HEK293 (cell line): ENCODE measurements around the gene CCDC201.

Source experiments
- CTCF ChIA-PET: fragments of 350-600 bp; formaldehyde crosslinking; extraction: SDS; loops from one replicate; lab custom pipeline; 2021; ENCODE audit warnings: antibody characterized with exemption; lab: Yijun Ruan, JAX
- POLR2A ChIA-PET: fragments of 300-600 bp; formaldehyde crosslinking; extraction: SDS; loops from one replicate; lab custom pipeline; 2020; ENCODE audit warnings: antibody characterized with exemption, inconsistent platforms; lab: Yijun Ruan, JAX
- H3K27ac ChIP-seq: fragments of 200-500 bp; sonication (Bioruptor generic); 2 replicates; pipeline ENCODE4 v1.5.1; 2014; ENCODE audit warnings: low read depth, low read length, control low read depth, inconsistent platforms; ENCODE audit errors: extremely low read depth
- H3K36me3 ChIP-seq, 2 experiments: fragments of 200-500 bp in 1 of 2; sonication (Bioruptor generic) in 1 of 2; 1 replicate in 1 of 2; 2 replicates in 1 of 2; pipeline ENCODE4 v1.5.1; 2014 to 2017; ENCODE audit warnings: inconsistent platforms in 2 of 2, low read length in 2 of 2; ENCODE audit not compliant: control insufficient read depth in 2 of 2, insufficient read depth in 1 of 2
- H3K4me1 ChIP-seq: fragments of 200-500 bp; sonication (Bioruptor generic); 2 replicates; pipeline ENCODE4 v1.5.1; 2014; ENCODE audit warnings: mild to moderate bottlenecking, low read length, inconsistent platforms; ENCODE audit not compliant: control insufficient read depth, insufficient read depth
- H3K4me3 ChIP-seq: 2 replicates; pipeline ENCODE4 v1.5.1; 2011; ENCODE audit warnings: low read depth, mild to moderate bottlenecking, control low read depth, low read length, moderate library complexity
- H3K9me3 ChIP-seq: fragments of 200-500 bp; sonication (Bioruptor generic); 2 replicates; pipeline ENCODE4 v1.5.1; 2014; ENCODE audit warnings: low read depth, low read length, inconsistent platforms; ENCODE audit not compliant: control insufficient read depth, insufficient read depth
- CTCF ChIP-seq: fragments of 450-650 bp; formaldehyde crosslinking; IDR thresholded peaks from 2 replicates; pipeline ENCODE4 v1.5.1; 2016; ENCODE audit warnings: missing biosample characterization, missing genetic modification characterization
- EGR2 ChIP-seq: fragments of 450-650 bp; formaldehyde crosslinking; IDR thresholded peaks from 2 replicates; pipeline ENCODE4 v1.5.1; 2016; ENCODE audit warnings: low read depth, missing biosample characterization, missing genetic modification characterization
- HOXC10 ChIP-seq: sonication (generic); formaldehyde crosslinking; IDR thresholded peaks from 2 replicates; pipeline ENCODE4 v1.8.1; 2023; ENCODE audit warnings: mild to moderate bottlenecking, missing genetic modification reagents
- KLF17 ChIP-seq: fragments of 450-650 bp; formaldehyde crosslinking; IDR thresholded peaks from 2 replicates; pipeline ENCODE4 v1.5.1; 2016; ENCODE audit warnings: missing biosample characterization, missing genetic modification characterization
- OSR2 ChIP-seq: fragments of 450-650 bp; formaldehyde crosslinking; IDR thresholded peaks from 2 replicates; pipeline ENCODE4 v1.5.1; 2016; ENCODE audit warnings: missing biosample characterization, missing genetic modification characterization
- PRDM1 ChIP-seq: fragments of 450-650 bp; formaldehyde crosslinking; IDR thresholded peaks from 2 replicates; pipeline ENCODE4; 2016; ENCODE audit warnings: missing biosample characterization, missing genetic modification characterization
- REPIN1 ChIP-seq: fragments of 450-650 bp; formaldehyde crosslinking; IDR thresholded peaks from 2 replicates; pipeline ENCODE4 v1.5.1; 2017; ENCODE audit warnings: missing biosample characterization, missing genetic modification characterization, low read depth
- TCF7L2 ChIP-seq: IDR thresholded peaks from 2 replicates; pipeline ENCODE4 v1.6.1; 2011; ENCODE audit warnings: low read depth, mild to moderate bottlenecking, inconsistent platforms, low read length, moderate library complexity, borderline replicate concordance
- YY1 ChIP-seq: fragments of 450-650 bp; formaldehyde crosslinking; IDR thresholded peaks from 2 replicates; pipeline ENCODE4 v1.5.1; 2018; ENCODE audit warnings: missing biosample characterization, missing genetic modification characterization
- ZEB2 ChIP-seq: fragments of 450-650 bp; formaldehyde crosslinking; IDR thresholded peaks from 2 replicates; pipeline ENCODE4 v1.5.1; 2016; ENCODE audit warnings: missing biosample characterization, missing genetic modification characterization
- ZFP69B ChIP-seq: fragments of 450-650 bp; formaldehyde crosslinking; IDR thresholded peaks from 2 replicates; pipeline ENCODE4 v1.5.1; 2016; ENCODE audit warnings: missing biosample characterization, missing genetic modification characterization
- ZNF214 ChIP-seq: fragments of 450-650 bp; formaldehyde crosslinking; IDR thresholded peaks from 2 replicates; pipeline ENCODE4 v1.5.1; 2017; ENCODE audit warnings: missing biosample characterization, mild to moderate bottlenecking, missing genetic modification characterization, borderline replicate concordance
- ZNF221 ChIP-seq: fragments of 450-650 bp; formaldehyde crosslinking; IDR thresholded peaks from 2 replicates; pipeline ENCODE4 v1.5.1; 2017; ENCODE audit warnings: missing biosample characterization, missing genetic modification characterization, borderline replicate concordance
- ZNF248 ChIP-seq: fragments of 450-650 bp; formaldehyde crosslinking; IDR thresholded peaks from 2 replicates; pipeline ENCODE4 v1.5.1; 2017; ENCODE audit warnings: missing biosample characterization, missing genetic modification characterization
- ZNF37A ChIP-seq: fragments of 450-650 bp; IDR thresholded peaks from 2 replicates; pipeline ENCODE4 v1.5.1; 2018; ENCODE audit warnings: missing biosample characterization, missing genetic modification characterization
- ZNF391 ChIP-seq: fragments of 450-650 bp; formaldehyde crosslinking; IDR thresholded peaks from 2 replicates; pipeline ENCODE4 v1.5.1; 2016; ENCODE audit warnings: low read depth, missing biosample characterization, missing genetic modification characterization, borderline replicate concordance
- ZNF398 ChIP-seq: fragments of 450-650 bp; formaldehyde crosslinking; IDR thresholded peaks from 2 replicates; pipeline ENCODE4 v1.5.1; 2017; ENCODE audit warnings: missing biosample characterization, missing genetic modification characterization
- ZNF423 ChIP-seq: fragments of 450-650 bp; formaldehyde crosslinking; IDR thresholded peaks from 2 replicates; pipeline ENCODE4 v1.5.1; 2016; ENCODE audit warnings: missing biosample characterization, missing genetic modification characterization
- ZNF48 ChIP-seq: fragments of 450-650 bp; formaldehyde crosslinking; IDR thresholded peaks from 2 replicates; pipeline ENCODE4 v1.5.1; 2016; ENCODE audit warnings: missing biosample characterization, missing genetic modification characterization
- ZNF488 ChIP-seq: fragments of 450-650 bp; formaldehyde crosslinking; IDR thresholded peaks from 2 replicates; pipeline ENCODE4 v1.5.1; 2016; ENCODE audit warnings: missing biosample characterization, missing genetic modification characterization
- ZNF548 ChIP-seq: fragments of 450-650 bp; formaldehyde crosslinking; IDR thresholded peaks from 2 replicates; pipeline ENCODE4 v1.5.1; 2016; ENCODE audit warnings: missing biosample characterization, missing genetic modification characterization
- ZNF549 ChIP-seq: fragments of 450-650 bp; IDR thresholded peaks from 2 replicates; pipeline ENCODE4 v1.5.1; 2018; ENCODE audit warnings: missing biosample characterization, missing genetic modification characterization, mild to moderate bottlenecking, inconsistent platforms, moderate library complexity
- ZNF610 ChIP-seq: fragments of 450-650 bp; formaldehyde crosslinking; IDR thresholded peaks from 2 replicates; pipeline ENCODE4 v1.5.1; 2016; ENCODE audit warnings: missing biosample characterization, missing genetic modification characterization, borderline replicate concordance
- ZNF629 ChIP-seq: fragments of 450-650 bp; formaldehyde crosslinking; IDR thresholded peaks from 2 replicates; pipeline ENCODE4 v1.5.1; 2017; ENCODE audit warnings: missing biosample characterization, missing genetic modification characterization
- ZNF837 ChIP-seq: fragments of 450-650 bp; formaldehyde crosslinking; IDR thresholded peaks from 2 replicates; pipeline ENCODE4 v1.5.1; 2016; ENCODE audit warnings: missing biosample characterization, missing genetic modification characterization
- ZSCAN4 ChIP-seq: fragments of 450-650 bp; formaldehyde crosslinking; IDR thresholded peaks from 2 replicates; pipeline ENCODE4 v1.5.1; 2017; ENCODE audit warnings: missing biosample characterization, missing genetic modification characterization
- ZXDB ChIP-seq: fragments of 450-650 bp; formaldehyde crosslinking; IDR thresholded peaks from 2 replicates; pipeline ENCODE4 v1.5.1; 2016; ENCODE audit warnings: missing biosample characterization, missing genetic modification characterization

CCDC201 gene

GRCh38 chr7:45917064-45917463 lies 44.2 kb upstream of the CCDC201 start:
- ChIA-PET CTCF (interaction anchor here (0.6 to 4.2 kb wide), 20 partner anchors 9 to 1909 kb away, joined by 3 to 21 read pairs (median 4); no protein-coding TSS in a partner anchor), POLR2A (no interaction called here)
- no peaks in the 10 kb centered on the region; the same call in 1 of the 2 replicates for H3K4me1 ChIP-seq
- no peak overlapping the region for H3K4me3 ChIP-seq
- no peak for TF ChIP-seq ZNF37A (tag by site-specific recombination)
- no peak for TF ChIP-seq ZNF214 (tag by site-specific recombination)
- no peak for TF ChIP-seq ZNF629
- no peak for TF ChIP-seq TCF7L2
- TF ChIP-seq ZNF837 (tag by site-specific recombination), result no peak
- TF ChIP-seq ZFP69B (tag by site-specific recombination), result no peak
- TF ChIP-seq ZNF398 (tag by site-specific recombination), result no peak
- no peak for TF ChIP-seq ZSCAN4
- TF ChIP-seq ZNF549 (tag by site-specific recombination), result no peak
- TF ChIP-seq ZNF488 (tag by site-specific recombination), result no peak
- no peak for TF ChIP-seq YY1 (tag by site-specific recombination)
- TF ChIP-seq ZNF423 (tag by site-specific recombination), result no peak
- TF ChIP-seq OSR2, result no peak
- no peak for TF ChIP-seq ZNF548 (tag by site-specific recombination)
- no peak for TF ChIP-seq CTCF (tag by site-specific recombination)
- TF ChIP-seq EGR2, result no peak
- TF ChIP-seq ZNF48 (tag by site-specific recombination), result no peak
- no peak for TF ChIP-seq ZNF248 (tag by site-specific recombination)
- no peak for TF ChIP-seq ZXDB (tag by site-specific recombination)
- TF ChIP-seq REPIN1 (tag by site-specific recombination), result no peak
- no peak overlapping the region for H3K27ac ChIP-seq
- H3K36me3 ChIP-seq, result no peaks in the 10 kb centered on the region
- no peaks in the 10 kb centered on the region for H3K9me3 ChIP-seq

- no peaks in the 10 kb centered on the region for H3K36me3 ChIP-seq
- ChIA-PET CTCF (interaction anchor here (0.6 to 1.8 kb wide), 6 partner anchors 25 to 1512 kb away, joined by 3 to 5 read pairs (median 4); no protein-coding TSS in a partner anchor), POLR2A (interaction anchor here (0.5 kb wide), 1 partner anchor 467 kb away, joined by 3 read pairs; no protein-coding TSS in a partner anchor)
- TF ChIP-seq HOXC10 (CRISPR knock-in tag) (no peak), ZNF221 (no peak), ZEB2 (tag by site-specific recombination) (no peak), OSR2 (no peak), ZNF391 (tag by site-specific recombination) (no peak), ZNF610 (tag by site-specific recombination) (no peak), PRDM1 (tag by site-specific recombination) (no peak), KLF17 (tag by site-specific recombination) (no peak)
- H3K4me3 ChIP-seq, result no peak overlapping the region
- H3K9me3 ChIP-seq, result no peaks in the 10 kb centered on the region
- no peaks in the 10 kb centered on the region; the same call in 1 of the 2 replicates for H3K4me1 ChIP-seq
- no peak overlapping the region for H3K27ac ChIP-seq
Observed at GRCh38 chr7:45915606-45916005, 42.7 kb upstream of the CCDC201 start.
